NCI-H2081 (cell line): ENCODE data around the gene PDE7B.
"Not testable (repeated sequence)": the region's sequence is repeated elsewhere in the genome, so short reads cannot be mapped to it uniquely, and the experiment has no call there.

Source experiments
- DNase-seq, 2 experiments: peaks; one replicate each; lab custom pipeline; 2025; lab: John Stamatoyannopoulos, UW

Gene PDE7B

GRCh38 chr6:136111831-136112230, 260.3 kb downstream of the PDE7B start:
- no peak for DNase-seq

- DNase-seq = no peak
Measured at GRCh38 chr6:136112262-136112661, 260.8 kb downstream of the PDE7B start.

GRCh38 chr6:136113736-136114173, 262.3 kb downstream of the PDE7B start:
- peak; percentile 90 to 97 for DNase-seq

GRCh38 chr6:136114661-136115060, 263.2 kb downstream of the PDE7B start:
- peak; percentile 70 to 84 for DNase-seq

- DNase-seq = no peak
Measured at GRCh38 chr6:136115941-136116340, 264.4 kb downstream of the PDE7B start.

GRCh38 chr6:136117081-136117480, 265.6 kb downstream of the PDE7B start:
- DNase-seq = no peak

GRCh38 chr6:136118787-136119186, 267.3 kb downstream of the PDE7B start:
- DNase-seq = no peak

- DNase-seq = no peak
Measured at GRCh38 chr6:136123468-136123867, 272.0 kb downstream of the PDE7B start.

GRCh38 chr6:136125585-136125984, 274.1 kb downstream of the PDE7B start:
- DNase-seq = no peak

- DNase-seq = no peak
Measured at GRCh38 chr6:136127873-136128272, 276.4 kb downstream of the PDE7B start.

GRCh38 chr6:136129365-136129764, 277.9 kb downstream of the PDE7B start:
- DNase-seq = no peak

GRCh38 chr6:136134268-136134667, 282.8 kb downstream of the PDE7B start:
- DNase-seq = no peak

GRCh38 chr6:136134751-136135150, 283.2 kb downstream of the PDE7B start:
- DNase-seq = no peak

- no peak for DNase-seq
Measured at GRCh38 chr6:136136274-136136673, 284.8 kb downstream of the PDE7B start.

GRCh38 chr6:136137008-136137692, 285.6 kb downstream of the PDE7B start:
- no peak for DNase-seq

- DNase-seq = no peak
Measured at GRCh38 chr6:136137739-136138402, 286.4 kb downstream of the PDE7B start.

GRCh38 chr6:136139111-136139510, 287.6 kb downstream of the PDE7B start:
- not testable (repeated sequence) for DNase-seq

GRCh38 chr6:136144251-136145023, 292.9 kb downstream of the PDE7B start:
- no peak for DNase-seq

- DNase-seq = no peak
Measured at GRCh38 chr6:136146130-136146529, 294.6 kb downstream of the PDE7B start.

- no peak for DNase-seq
Measured at GRCh38 chr6:136147342-136147741, 295.8 kb downstream of the PDE7B start.

- no peak for DNase-seq
Measured at GRCh38 chr6:136148051-136148450, 296.6 kb downstream of the PDE7B start.

- DNase-seq = no peak
Measured at GRCh38 chr6:136148523-136148922, 297.0 kb downstream of the PDE7B start.

GRCh38 chr6:136149311-136149710, 297.8 kb downstream of the PDE7B start:
- no peak for DNase-seq
